ENCODE results near the gene C1QL3. TPM values are rescaled to one million over a fixed set of nuclear protein-coding genes. Genes with fewer than 3 reads are reported as not detected.

C1QL3 gene
- total and polyA plus RNA-seq, 2 of the 4 experiments (the other 2 are of a cell fraction) = not detected

- CTCF ChIA-PET = no interaction called here
- POLR2A ChIA-PET (ENCODE audit: unreplicated experiment) = no interaction called here
- WGBS, 2 experiments (ENCODE audit: extremely low coverage in 2 of 2, insufficient read length in 1 of 2) = no CpG with 5 or more reads among the region's 3 CpGs
These were observed 31.2 kb downstream of the C1QL3 start for GRCh38 chr10:16490511-16490910.

More at GRCh38 chr10:16490511-16490910, 31.2 kb downstream of the C1QL3 start:
- Histone ChIP-seq H4K5ac (ENCODE audit: low read depth, low read length) (no peak overlapping the region), H3K14ac (replicated peaks; ENCODE audit: low read depth, low read length) (no peak overlapping the region), H4K8ac (ENCODE audit: low read depth in 2 of 2, low read length in 2 of 2) (no peak overlapping the region), H3K4me3 (ENCODE audit: insufficient read depth, low read depth, low read length) (no peak overlapping the region), H2AFZ (replicated peaks; ENCODE audit: low read length, poor library complexity) (no peak overlapping the region), H3K79me1 (ENCODE audit: low read depth in 1 of 2, low read length in 2 of 2) (no peaks in the 10 kb centered on the region), H2AK5ac (ENCODE audit: low read depth, low read length) (no peak overlapping the region), H3K9me1 (ENCODE audit: insufficient read depth, low read length) (no peaks in the 10 kb centered on the region), H2AK9ac (replicated peaks; ENCODE audit: low read depth, low read length, poor library complexity) (no peak overlapping the region), H4K91ac (ENCODE audit: insufficient read depth, low read depth, low read length) (no peak overlapping the region), H2BK120ac (ENCODE audit: low read depth, low read length) (no peak overlapping the region), H2BK15ac (ENCODE audit: low read depth, low read length) (no peak overlapping the region), H3K4me1 (ENCODE audit: control insufficient read depth, insufficient read depth, low read length) (no peaks in the 10 kb centered on the region), H3K36me3 (ENCODE audit: control insufficient read depth, insufficient read depth, low read length) (no peaks in the 10 kb centered on the region), H2BK5ac (ENCODE audit: low read depth, low read length, poor library complexity, severe bottlenecking) (no peak overlapping the region), H3K4me2 (ENCODE audit: low read depth, low read length) (no peak overlapping the region), H3K9ac (ENCODE audit: low read depth, low read length) (no peak overlapping the region), H3K18ac (ENCODE audit: low read depth, low read length) (no peak overlapping the region), H3K56ac (ENCODE audit: extremely low read depth, insufficient read depth, low read length) (no peak overlapping the region), H3K27ac (ENCODE audit: insufficient read depth, low read length) (no peak overlapping the region), H3K4ac (ENCODE audit: low read depth, low read length) (no peak overlapping the region), H3K9me3 (ENCODE audit: control insufficient read depth, insufficient read depth, low read length) (no peaks in the 10 kb centered on the region), H3K27me3 (ENCODE audit: control insufficient read depth, insufficient read depth, low read length) (no peaks in the 10 kb centered on the region), H4K20me1 (ENCODE audit: insufficient read depth, low read length) (no peaks in the 10 kb centered on the region), H2BK20ac (ENCODE audit: low read depth, low read length) (no peak overlapping the region), H3K23ac (ENCODE audit: low read depth, low read length) (no peak overlapping the region)
- DNase-seq = no peak
- TF ChIP-seq NFE2L2 (IDR thresholded peaks at IDR 0.05; ENCODE audit: low read depth, low read length) (no peak), USF2 (IDR thresholded peaks at IDR 0.05; ENCODE audit: low read depth, low read length) (no peak), CEBPB (IDR thresholded peaks at IDR 0.05; ENCODE audit: low read depth, low read length) (no peak), RAD21 (IDR thresholded peaks at IDR 0.05; ENCODE audit: low read length) (no peak), RCOR1 (IDR thresholded peaks at IDR 0.05; ENCODE audit: insufficient replicate concordance, low read length) (no peak), RFX5 (IDR thresholded peaks at IDR 0.05; ENCODE audit: low read depth, low read length) (no peak), ELK1 (IDR thresholded peaks at IDR 0.05; ENCODE audit: borderline replicate concordance, low read depth, low read length) (no peak), CTCF (conservative IDR thresholded peaks at IDR 0.05; ENCODE audit: low read depth, low read length) (no peak), CHD1 (IDR thresholded peaks at IDR 0.05; ENCODE audit: low read depth, low read length) (no peak), MXI1 (IDR thresholded peaks at IDR 0.05; ENCODE audit: borderline replicate concordance, low read depth, low read length) (no peak), POLR2A (IDR thresholded peaks at IDR 0.05; ENCODE audit: low read depth, low read length) (no peak), SMC3 (IDR thresholded peaks at IDR 0.05; ENCODE audit: low read depth, low read length) (no peak), MAZ (IDR thresholded peaks at IDR 0.05; ENCODE audit: borderline replicate concordance, low read depth, low read length) (no peak), MAFK (IDR thresholded peaks at IDR 0.05; ENCODE audit: low read depth, low read length) (no peak), BHLHE40 (IDR thresholded peaks at IDR 0.05; ENCODE audit: low read depth, low read length) (no peak), FOS (IDR thresholded peaks at IDR 0.05; ENCODE audit: low read depth, low read length) (no peak)
- dilution Hi-C loops (cut with HindIII; ENCODE audit: low sequenced_read_pairs, unreplicated experiment) (no loop called here), in situ Hi-C loops (cut with MboI; ENCODE audit: low sequenced_read_pairs) (no loop called here), intact Hi-C loops (cut with micrococcal nuclease) (no loop called here)
- ATAC-seq (ENCODE audit: low read depth) = no peak
- BruUV-seq (replicated peaks) = no TSS peak
